ENCODE results near the gene USP49.

Gene USP49

GRCh38 chr6:41878961-41879405 is 16.2 kb downstream of the USP49 start:
- DNase-seq (ENCODE audit: low spot score) = no peak
- H4K8ac ChIP-seq (ENCODE audit: low read depth, low read length) = no peak overlapping the region
- no CpG with 5 or more reads among the region's 5 CpGs for WGBS, 2 donors (ENCODE audit: extremely low coverage in 2 of 2, insufficient read length in 2 of 2, insufficient replicate concordance in 1 of 2)
- H3K4ac ChIP-seq (ENCODE audit: low read length) = no peak overlapping the region
- no peak overlapping the region for H3K14ac ChIP-seq (ENCODE audit: low read length)
- no peaks in the 10 kb centered on the region for H3K79me1 ChIP-seq (ENCODE audit: low read depth, low read length)
- H2BK12ac ChIP-seq (ENCODE audit: low read length) = no peak overlapping the region
- H2AFZ ChIP-seq (ENCODE audit: low read length) = no peak overlapping the region
- H2AK5ac ChIP-seq (ENCODE audit: low read depth, low read length) = no peak overlapping the region
- H3K9me3 ChIP-seq (replicated peaks in 1 of 2; ENCODE audit: control insufficient read depth in 2 of 2, insufficient read depth in 1 of 2, low read depth in 1 of 2, low read length in 2 of 2) = no peaks in the 10 kb centered on the region
- H3K36me3 ChIP-seq (replicated peaks in 1 of 2; ENCODE audit: control insufficient read depth in 2 of 2, insufficient read depth in 2 of 2, low read length in 2 of 2) = peaks cover 3 to 7% of the 10 kb centered on the region in 2 donors
- no peak overlapping the region for H3K9ac ChIP-seq (ENCODE audit: low read depth, low read length, poor library complexity)
- H3K4me2 ChIP-seq (ENCODE audit: insufficient read depth, low read length, poor library complexity, severe bottlenecking) = no peak overlapping the region
- no peak overlapping the region for H2BK15ac ChIP-seq (ENCODE audit: low read length)
- no peak overlapping the region for H3K23ac ChIP-seq (ENCODE audit: low read depth, low read length, poor library complexity)
- no peak overlapping the region for H4K91ac ChIP-seq (ENCODE audit: low read depth, low read length, poor library complexity)
- H2BK120ac ChIP-seq (ENCODE audit: low read depth, low read length) = no peak overlapping the region
- no peak overlapping the region for H3K4me3 ChIP-seq (ENCODE audit: low read length in 2 of 2)
- peaks cover 0 to 4% of the 10 kb centered on the region in 2 donors for H3K4me1 ChIP-seq (ENCODE audit: control insufficient read depth in 2 of 2, insufficient read depth in 1 of 2, low read depth in 1 of 2, low read length in 2 of 2)
- H3K27ac ChIP-seq (replicated peaks; ENCODE audit: low read length) = peak overlapping the region; percentile 54
- H3K18ac ChIP-seq (ENCODE audit: low read length) = no peak overlapping the region
- no peaks in the 10 kb centered on the region for H3K27me3 ChIP-seq (ENCODE audit: control insufficient read depth in 3 of 3, insufficient read depth in 3 of 3, low read depth in 1 of 3, low read length in 3 of 3)
- no peak overlapping the region for H2BK5ac ChIP-seq (ENCODE audit: low read length)

GRCh38 chr6:41878246-41878645 is 16.9 kb downstream of the USP49 start:
- Histone ChIP-seq H3K4me3 (ENCODE audit: low read length in 2 of 2) (no peak overlapping the region), H3K14ac (ENCODE audit: low read length) (no peak overlapping the region), H3K4me2 (ENCODE audit: insufficient read depth, low read length, poor library complexity, severe bottlenecking) (no peak overlapping the region), H2AK5ac (ENCODE audit: low read depth, low read length) (no peak overlapping the region), H3K4me1 (ENCODE audit: control insufficient read depth in 2 of 2, insufficient read depth in 1 of 2, low read depth in 1 of 2, low read length in 2 of 2) (peaks cover 0 to 7% of the 10 kb centered on the region in 2 donors), H2BK12ac (ENCODE audit: low read length) (no peak overlapping the region), H3K18ac (ENCODE audit: low read length) (no peak overlapping the region), H3K4ac (ENCODE audit: low read length) (no peak overlapping the region), H2BK5ac (ENCODE audit: low read length) (no peak overlapping the region), H3K23ac (ENCODE audit: low read depth, low read length, poor library complexity) (no peak overlapping the region), H4K91ac (ENCODE audit: low read depth, low read length, poor library complexity) (no peak overlapping the region), H2BK120ac (ENCODE audit: low read depth, low read length) (no peak overlapping the region), H4K8ac (ENCODE audit: low read depth, low read length) (no peak overlapping the region), H3K36me3 (replicated peaks in 1 of 2; ENCODE audit: control insufficient read depth in 2 of 2, insufficient read depth in 2 of 2, low read length in 2 of 2) (peaks cover 0 to 4% of the 10 kb centered on the region in 2 donors), H3K27ac (replicated peaks; ENCODE audit: low read length) (peak overlapping the region; percentile 8), H3K9ac (ENCODE audit: low read depth, low read length, poor library complexity) (no peak overlapping the region), H3K27me3 (ENCODE audit: control insufficient read depth in 3 of 3, insufficient read depth in 3 of 3, low read depth in 1 of 3, low read length in 3 of 3) (no peaks in the 10 kb centered on the region), H2BK15ac (ENCODE audit: low read length) (no peak overlapping the region), H2AFZ (ENCODE audit: low read length) (no peak overlapping the region), H3K79me1 (ENCODE audit: low read depth, low read length) (no peaks in the 10 kb centered on the region), H3K9me3 (replicated peaks in 1 of 2; ENCODE audit: control insufficient read depth in 2 of 2, insufficient read depth in 1 of 2, low read depth in 1 of 2, low read length in 2 of 2) (no peaks in the 10 kb centered on the region)
- no CpG with 5 or more reads among the region's 2 CpGs for WGBS, 2 donors (ENCODE audit: extremely low coverage in 2 of 2, insufficient read length in 2 of 2, insufficient replicate concordance in 1 of 2)
- no peak for DNase-seq (ENCODE audit: low spot score)

GRCh38 chr6:41877051-41877680 is 18.0 kb downstream of the USP49 start:
- H2BK5ac ChIP-seq (ENCODE audit: low read length) = no peak overlapping the region
- H3K79me1 ChIP-seq (ENCODE audit: low read depth, low read length) = no peaks in the 10 kb centered on the region
- no peak overlapping the region for H3K4ac ChIP-seq (ENCODE audit: low read length)
- no peak overlapping the region for H2AK5ac ChIP-seq (ENCODE audit: low read depth, low read length)
- no peak overlapping the region for H4K8ac ChIP-seq (ENCODE audit: low read depth, low read length)
- no peaks in the 10 kb centered on the region for H3K27me3 ChIP-seq (ENCODE audit: control insufficient read depth in 3 of 3, insufficient read depth in 3 of 3, low read depth in 1 of 3, low read length in 3 of 3)
- no peak overlapping the region for H3K9ac ChIP-seq (ENCODE audit: low read depth, low read length, poor library complexity)
- H2BK15ac ChIP-seq (ENCODE audit: low read length) = no peak overlapping the region
- peaks cover 0 to 6% of the 10 kb centered on the region in 2 donors for H3K36me3 ChIP-seq (replicated peaks in 1 of 2; ENCODE audit: control insufficient read depth in 2 of 2, insufficient read depth in 2 of 2, low read length in 2 of 2)
- no peak overlapping the region for H3K14ac ChIP-seq (ENCODE audit: low read length)
- no peak overlapping the region for H2AFZ ChIP-seq (ENCODE audit: low read length)
- WGBS, 2 donors (ENCODE audit: extremely low coverage in 2 of 2, insufficient read length in 2 of 2, insufficient replicate concordance in 1 of 2) = no CpG with 5 or more reads among the region's 2 CpGs
- no peaks in the 10 kb centered on the region for H3K9me3 ChIP-seq (replicated peaks in 1 of 2; ENCODE audit: control insufficient read depth in 2 of 2, insufficient read depth in 1 of 2, low read depth in 1 of 2, low read length in 2 of 2)
- no peak for DNase-seq (ENCODE audit: low spot score)
- no peak overlapping the region for H3K27ac ChIP-seq (replicated peaks; ENCODE audit: low read length)
- no peak overlapping the region for H4K91ac ChIP-seq (ENCODE audit: low read depth, low read length, poor library complexity)
- H3K23ac ChIP-seq (ENCODE audit: low read depth, low read length, poor library complexity) = no peak overlapping the region
- no peak overlapping the region for H3K4me2 ChIP-seq (ENCODE audit: insufficient read depth, low read length, poor library complexity, severe bottlenecking)
- no peak overlapping the region for H3K4me3 ChIP-seq (ENCODE audit: low read length in 2 of 2)
- H3K18ac ChIP-seq (ENCODE audit: low read length) = no peak overlapping the region
- H2BK120ac ChIP-seq (ENCODE audit: low read depth, low read length) = no peak overlapping the region
- no peak overlapping the region for H2BK12ac ChIP-seq (ENCODE audit: low read length)
- H3K4me1 ChIP-seq (ENCODE audit: control insufficient read depth in 2 of 2, insufficient read depth in 1 of 2, low read depth in 1 of 2, low read length in 2 of 2) = peaks cover 3 to 9% of the 10 kb centered on the region in 2 donors

GRCh38 chr6:41874741-41875140 is 20.4 kb downstream of the USP49 start:
- peaks cover 0 to 29% of the 10 kb centered on the region in 2 donors for H3K36me3 ChIP-seq (replicated peaks in 1 of 2; ENCODE audit: control insufficient read depth in 2 of 2, insufficient read depth in 2 of 2, low read length in 2 of 2)
- no peak for DNase-seq (ENCODE audit: low spot score)

More at GRCh38 chr6:41874741-41875140, 20.4 kb downstream of the USP49 start:
- no peak overlapping the region for H2BK5ac ChIP-seq (ENCODE audit: low read length)
- no peak overlapping the region for H3K4ac ChIP-seq (ENCODE audit: low read length)
- no CpG with 5 or more reads among the region's 1 CpG for WGBS, 2 donors (ENCODE audit: extremely low coverage in 2 of 2, insufficient read length in 2 of 2, insufficient replicate concordance in 1 of 2)
- H2BK120ac ChIP-seq (ENCODE audit: low read depth, low read length) = no peak overlapping the region
- no peak overlapping the region for H3K27ac ChIP-seq (replicated peaks; ENCODE audit: low read length)
- peaks cover 3 to 9% of the 10 kb centered on the region in 2 donors for H3K4me1 ChIP-seq (ENCODE audit: control insufficient read depth in 2 of 2, insufficient read depth in 1 of 2, low read depth in 1 of 2, low read length in 2 of 2)
- no peak overlapping the region for H3K9ac ChIP-seq (ENCODE audit: low read depth, low read length, poor library complexity)
- H2AFZ ChIP-seq (ENCODE audit: low read length) = no peak overlapping the region
- no peak overlapping the region for H2BK12ac ChIP-seq (ENCODE audit: low read length)
- H3K79me1 ChIP-seq (ENCODE audit: low read depth, low read length) = no peaks in the 10 kb centered on the region
- no peak overlapping the region for H2BK15ac ChIP-seq (ENCODE audit: low read length)
- no peak overlapping the region for H3K18ac ChIP-seq (ENCODE audit: low read length)
- H3K14ac ChIP-seq (ENCODE audit: low read length) = no peak overlapping the region
- H3K4me3 ChIP-seq (ENCODE audit: low read length in 2 of 2) = no peak overlapping the region
- H3K23ac ChIP-seq (ENCODE audit: low read depth, low read length, poor library complexity) = no peak overlapping the region
- no peaks in the 10 kb centered on the region for H3K9me3 ChIP-seq (replicated peaks in 1 of 2; ENCODE audit: control insufficient read depth in 2 of 2, insufficient read depth in 1 of 2, low read depth in 1 of 2, low read length in 2 of 2)
- H3K27me3 ChIP-seq (ENCODE audit: control insufficient read depth in 3 of 3, insufficient read depth in 3 of 3, low read depth in 1 of 3, low read length in 3 of 3) = no peaks in the 10 kb centered on the region
- no peak overlapping the region for H4K8ac ChIP-seq (ENCODE audit: low read depth, low read length)
- H3K4me2 ChIP-seq (ENCODE audit: insufficient read depth, low read length, poor library complexity, severe bottlenecking) = no peak overlapping the region
- H4K91ac ChIP-seq (ENCODE audit: low read depth, low read length, poor library complexity) = no peak overlapping the region
- H2AK5ac ChIP-seq (ENCODE audit: low read depth, low read length) = no peak overlapping the region

Measured in neuronal stem cell (in vitro differentiated cells).